Measurements from ENCODE around the gene RPL36AL.

- TF ChIP-seq CTCF (IDR thresholded peaks at IDR 0.05) (peak; percentile 65 to 94 (median 81)), POLR2A (IDR thresholded peaks at IDR 0.05) (peak in 2 of 4 donors; percentile 81 to 87)
Observed at GRCh38 chr14:49633640-49634546, 13.5 kb upstream of the RPL36AL start.

Measured in esophagus squamous epithelium (tissue), 4 donors.